Neuronal stem cell (in vitro differentiated cells): ENCODE data around the gene CRHR1.

Experiments used
- DNase-seq: peaks from one replicate; pipeline ENCODE4 v3.0.0-alpha.2; 2013; ENCODE audit warnings: low spot score
- H2AFZ ChIP-seq: one replicate; pipeline ENCODE4 v1.6.1; 2013; ENCODE audit warnings: mild to moderate bottlenecking, low read length, inconsistent platforms
- H2AK5ac ChIP-seq: 2 replicates; pipeline ENCODE4 v1.6.1; 2013; ENCODE audit warnings: low read depth, mild to moderate bottlenecking, inconsistent platforms, low read length, moderate library complexity, mixed read lengths
- H2BK120ac ChIP-seq: 2 replicates; pipeline ENCODE4 v1.6.1; 2013; ENCODE audit warnings: low read depth, mild to moderate bottlenecking, inconsistent platforms, low read length, moderate library complexity, mixed read lengths
- H2BK12ac ChIP-seq: one replicate; pipeline ENCODE4 v1.6.1; 2013; ENCODE audit warnings: low read length, inconsistent platforms
- H2BK15ac ChIP-seq: 2 replicates; pipeline ENCODE4 v1.6.1; 2013; ENCODE audit warnings: mild to moderate bottlenecking, low read length, inconsistent platforms, mixed read lengths
- H2BK5ac ChIP-seq: one replicate; pipeline ENCODE4 v1.6.1; 2013; ENCODE audit warnings: inconsistent platforms, mild to moderate bottlenecking, low read length, moderate library complexity
- H3K14ac ChIP-seq: one replicate; pipeline ENCODE4 v1.6.1; 2013; ENCODE audit warnings: low read length, inconsistent platforms
- H3K18ac ChIP-seq: 2 replicates; pipeline ENCODE4 v1.6.1; 2013; ENCODE audit warnings: low read length, inconsistent platforms
- H3K23ac ChIP-seq: 2 replicates; pipeline ENCODE4 v1.6.1; 2013; ENCODE audit warnings: low read depth, mild to moderate bottlenecking, mixed read lengths, low read length, inconsistent platforms; ENCODE audit not compliant: poor library complexity
- H3K27ac ChIP-seq: replicated peaks from 3 replicates; pipeline ENCODE4 v1.5.1; 2013; ENCODE audit warnings: low read length, inconsistent platforms
- H3K27me3 ChIP-seq, 3 experiments: 2 replicates each; pipeline ENCODE4 v1.6.1; 2013; ENCODE audit warnings: low read length in 3 of 3, mild to moderate bottlenecking in 2 of 3, inconsistent platforms in 1 of 3, low read depth in 1 of 3, mixed read lengths in 1 of 3, moderate library complexity in 1 of 3; ENCODE audit not compliant: control insufficient read depth in 3 of 3, insufficient read depth in 3 of 3
- H3K36me3 ChIP-seq, 2 donors: replicated peaks in 1 of 2; 2 replicates each; pipeline ENCODE4 v1.6.1; 2013; ENCODE audit warnings: low read length in 2 of 2; ENCODE audit not compliant: control insufficient read depth in 2 of 2, insufficient read depth in 2 of 2
- H3K4ac ChIP-seq: 2 replicates; pipeline ENCODE4 v1.6.1; 2013; ENCODE audit warnings: inconsistent platforms, mild to moderate bottlenecking, low read length, moderate library complexity
- H3K4me1 ChIP-seq, 2 donors: 1 replicate in 1 of 2; 2 replicates in 1 of 2; pipeline ENCODE4 v1.6.1; 2013; ENCODE audit warnings: low read length in 2 of 2, low read depth in 1 of 2; ENCODE audit not compliant: control insufficient read depth in 2 of 2, insufficient read depth in 1 of 2
- H3K4me2 ChIP-seq: one replicate; pipeline ENCODE4 v1.6.1; 2013; ENCODE audit warnings: mild to moderate bottlenecking, low read length, inconsistent platforms; ENCODE audit not compliant: insufficient read depth, poor library complexity, severe bottlenecking
- H3K4me3 ChIP-seq, 2 donors: 2 replicates each; pipeline ENCODE4 v1.5.1; 2013; ENCODE audit warnings: low read length in 2 of 2, mild to moderate bottlenecking in 2 of 2, inconsistent platforms in 1 of 2, moderate library complexity in 1 of 2
- H3K79me1 ChIP-seq: one replicate; pipeline ENCODE4 v1.6.1; 2013; ENCODE audit warnings: low read depth, mild to moderate bottlenecking, inconsistent platforms, low read length, moderate library complexity
- H3K9ac ChIP-seq: one replicate; pipeline ENCODE4 v1.6.1; 2013; ENCODE audit warnings: mild to moderate bottlenecking, low read depth, low read length, inconsistent platforms; ENCODE audit not compliant: poor library complexity
- H3K9me3 ChIP-seq, 2 donors: replicated peaks in 1 of 2; 2 replicates each; pipeline versions ENCODE3 to v1.6.1; 2013; ENCODE audit warnings: low read length in 2 of 2, mild to moderate bottlenecking in 2 of 2, inconsistent platforms in 1 of 2, low read depth in 1 of 2, mixed read lengths in 1 of 2, moderate library complexity in 1 of 2; ENCODE audit not compliant: control insufficient read depth in 2 of 2, insufficient read depth in 1 of 2
- H4K8ac ChIP-seq: one replicate; pipeline ENCODE4 v1.6.1; 2013; ENCODE audit warnings: low read depth, mild to moderate bottlenecking, inconsistent platforms, low read length, moderate library complexity
- H4K91ac ChIP-seq: one replicate; pipeline ENCODE4 v1.6.1; 2013; ENCODE audit warnings: low read length, low read depth, mild to moderate bottlenecking, inconsistent platforms; ENCODE audit not compliant: poor library complexity
- WGBS, 2 donors: extraction: QIAGEN DNeasy Blood & Tissue Kit; methylation state at CpG; one replicate each; pipeline ENCODE4 v1.1.7; 2013; ENCODE audit warnings: missing lambda C conversion rate in 2 of 2, mixed read lengths in 1 of 2; ENCODE audit not compliant: insufficient read length in 2 of 2, insufficient replicate concordance in 1 of 2; ENCODE audit errors: extremely low coverage in 2 of 2; 5-methylcytosine and 5-hydroxymethylcytosine counted together

Gene CRHR1

DNA sequence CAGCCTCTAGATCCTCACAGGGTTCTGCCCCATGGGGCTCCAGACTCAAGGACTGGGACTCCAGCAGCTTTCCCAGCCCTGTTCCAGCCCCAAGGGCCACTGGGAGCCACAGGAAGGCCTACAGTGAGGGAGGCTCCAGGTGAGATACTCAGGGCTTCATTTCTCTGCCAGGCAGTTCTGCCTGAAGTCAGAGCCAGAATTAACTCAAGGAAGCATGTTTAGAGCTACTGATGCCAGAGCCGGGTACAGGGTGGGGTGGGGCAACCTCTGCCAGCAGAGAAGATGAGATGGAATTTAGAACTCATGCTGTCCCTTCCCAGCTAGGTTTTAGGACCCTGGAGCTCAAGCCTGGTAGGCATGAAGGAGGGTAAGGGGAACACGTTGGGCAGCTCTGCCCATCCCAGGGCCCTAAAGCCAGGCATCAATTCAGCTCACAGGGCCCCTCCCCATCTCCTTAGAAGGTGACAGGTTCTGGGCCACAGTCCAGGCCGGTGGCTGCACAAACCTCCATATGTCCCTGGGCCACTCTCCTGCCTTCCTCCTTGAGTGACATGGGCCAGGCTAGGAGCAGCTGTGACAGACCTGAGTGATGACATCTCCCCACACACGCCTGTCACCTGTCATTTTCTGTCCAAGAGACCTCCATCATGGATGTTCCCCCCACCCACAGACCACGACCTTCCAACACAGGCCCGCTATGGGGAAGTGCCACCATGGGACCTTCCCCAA lies 36.1 kb downstream of the CRHR1 start:
- no peak overlapping the region for H2AK5ac ChIP-seq
- H3K4me1 ChIP-seq = peaks cover 0 to 3% of the 10 kb centered on the region in 2 donors
- H4K91ac ChIP-seq = no peak overlapping the region
- H3K9ac ChIP-seq = no peak overlapping the region
- H3K27ac ChIP-seq = no peak overlapping the region
- peaks cover 0 to 6% (median 0%) of the 10 kb centered on the region in 3 experiments for H3K27me3 ChIP-seq
- H2AFZ ChIP-seq = no peak overlapping the region
- H3K14ac ChIP-seq = peak overlapping the region; percentile 89
- H2BK15ac ChIP-seq = no peak overlapping the region
- no peak for DNase-seq
- H2BK5ac ChIP-seq = no peak overlapping the region
- H2BK12ac ChIP-seq = no peak overlapping the region
- H3K23ac ChIP-seq = no peak overlapping the region
- H3K18ac ChIP-seq = no peak overlapping the region
- H3K4me2 ChIP-seq = no peak overlapping the region
- H3K9me3 ChIP-seq = no peaks in the 10 kb centered on the region
- no peaks in the 10 kb centered on the region for H3K79me1 ChIP-seq
- no peak overlapping the region for H2BK120ac ChIP-seq
- H3K4me3 ChIP-seq = no peak overlapping the region
- no peak overlapping the region for H4K8ac ChIP-seq
- no peaks in the 10 kb centered on the region for H3K36me3 ChIP-seq
- no CpG with 5 or more reads among the region's 6 CpGs for WGBS, 2 donors
- H3K4ac ChIP-seq = no peak overlapping the region

- Histone ChIP-seq H3K4me1 (peaks cover 0 to 3% of the 10 kb centered on the region in 2 donors), H3K4me3 (no peak overlapping the region), H2AK5ac (no peak overlapping the region), H3K27me3 (peaks cover 0 to 14% (median 0%) of the 10 kb centered on the region in 3 experiments), H2AFZ (no peak overlapping the region), H4K91ac (no peak overlapping the region), H3K79me1 (no peaks in the 10 kb centered on the region), H4K8ac (no peak overlapping the region), H3K14ac (no peak overlapping the region), H2BK5ac (no peak overlapping the region), H3K9me3 (no peaks in the 10 kb centered on the region), H3K18ac (peak overlapping the region; percentile 27), H3K23ac (no peak overlapping the region), H3K36me3 (no peaks in the 10 kb centered on the region), H2BK15ac (peak overlapping the region; percentile 58), H3K27ac (no peak overlapping the region), H3K9ac (no peak overlapping the region), H3K4ac (no peak overlapping the region), H3K4me2 (no peak overlapping the region), H2BK12ac (no peak overlapping the region), H2BK120ac (no peak overlapping the region)
- no CpG with 5 or more reads among the region's 9 CpGs for WGBS, 2 donors
- DNase-seq = no peak
These were observed 37.0 kb downstream of the CRHR1 start for GRCh38 chr17:45821147-45821546.

DNA sequence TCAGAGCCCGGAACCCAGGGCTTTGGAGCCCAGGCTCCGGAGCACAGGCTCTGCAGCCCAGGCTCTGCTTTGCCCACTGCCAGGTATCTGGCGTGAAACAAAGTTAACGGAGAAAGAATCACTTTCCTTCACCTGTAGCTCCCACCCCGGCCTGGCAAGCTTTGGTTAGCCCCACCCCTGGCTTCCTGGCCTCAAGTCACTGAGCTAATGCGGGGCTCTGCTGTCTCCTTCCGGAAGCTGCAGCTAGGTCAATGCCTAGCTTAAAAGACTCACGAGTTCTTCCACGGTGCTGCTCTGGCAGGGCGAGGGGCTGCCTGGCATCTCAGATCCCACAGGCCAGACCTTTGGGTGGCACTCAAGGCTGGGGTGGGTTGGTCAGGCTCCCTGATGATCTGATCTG lies 39.5 kb downstream of the CRHR1 start:
- Histone ChIP-seq H4K91ac (no peak overlapping the region), H3K4me1 (peaks cover 0 to 2% of the 10 kb centered on the region in 2 donors), H2AK5ac (no peak overlapping the region), H2AFZ (no peak overlapping the region), H3K27me3 (peaks cover 0 to 24% (median 0%) of the 10 kb centered on the region in 3 experiments), H3K79me1 (no peaks in the 10 kb centered on the region), H3K4me3 (no peak overlapping the region), H3K4ac (no peak overlapping the region), H3K18ac (peak overlapping the region; percentile 1), H3K14ac (no peak overlapping the region), H3K4me2 (no peak overlapping the region), H3K9ac (no peak overlapping the region), H2BK5ac (no peak overlapping the region), H3K36me3 (no peaks in the 10 kb centered on the region), H3K27ac (no peak overlapping the region), H3K9me3 (no peaks in the 10 kb centered on the region), H3K23ac (no peak overlapping the region), H2BK12ac (no peak overlapping the region), H4K8ac (no peak overlapping the region), H2BK120ac (no peak overlapping the region), H2BK15ac (no peak overlapping the region)
- no peak for DNase-seq
- no CpG with 5 or more reads among the region's 10 CpGs for WGBS, 2 donors

DNA sequence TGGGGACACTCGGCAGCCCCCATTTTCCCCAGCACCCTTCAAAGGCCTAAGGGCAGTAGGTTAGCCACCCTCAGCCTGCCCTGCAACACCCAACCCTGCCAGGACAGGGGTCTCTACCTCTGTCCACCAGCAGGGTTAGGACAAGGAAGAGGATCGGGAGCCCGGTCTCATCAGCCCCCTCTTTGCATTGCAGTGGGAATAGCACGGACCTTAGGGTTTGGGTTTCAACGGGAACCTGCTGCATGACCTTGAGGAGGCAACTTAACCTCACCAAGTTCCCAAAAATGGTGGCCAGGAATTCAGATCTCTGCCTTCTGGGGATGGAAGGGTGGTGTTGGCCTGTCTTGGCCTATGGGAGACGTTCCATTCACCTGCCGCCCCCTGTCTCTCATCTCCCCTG lies 40.4 kb downstream of the CRHR1 start:
- no peak overlapping the region for H2BK12ac ChIP-seq
- no peak overlapping the region for H4K8ac ChIP-seq
- no peaks in the 10 kb centered on the region for H3K36me3 ChIP-seq
- H3K27me3 ChIP-seq = peaks cover 0 to 24% (median 0%) of the 10 kb centered on the region in 3 experiments
- H2AFZ ChIP-seq = no peak overlapping the region
- no peak overlapping the region for H3K4me3 ChIP-seq
- no peak overlapping the region for H3K23ac ChIP-seq
- no peak overlapping the region for H4K91ac ChIP-seq
- H2BK120ac ChIP-seq = no peak overlapping the region
- no peak overlapping the region for H3K4me2 ChIP-seq
- no CpG with 5 or more reads among the region's 7 CpGs for WGBS, 2 donors
- H3K9me3 ChIP-seq = no peaks in the 10 kb centered on the region
- peak overlapping the region; percentile 84 for H3K9ac ChIP-seq
- H3K4ac ChIP-seq = no peak overlapping the region
- H3K14ac ChIP-seq = no peak overlapping the region
- no peak overlapping the region for H2BK5ac ChIP-seq
- DNase-seq = no peak
- H3K4me1 ChIP-seq = peaks cover 0 to 2% of the 10 kb centered on the region in 2 donors
- H3K79me1 ChIP-seq = no peaks in the 10 kb centered on the region
- no peak overlapping the region for H3K27ac ChIP-seq
- H2AK5ac ChIP-seq = no peak overlapping the region
- H2BK15ac ChIP-seq = peak overlapping the region; percentile 81
- peak overlapping the region; percentile 64 for H3K18ac ChIP-seq
